Myocyte (in vitro differentiated cells): ENCODE measurements around the gene ELAVL2. TPM values are rescaled to one million over a fixed set of nuclear protein-coding genes. Genes with fewer than 3 reads are reported as not detected.

Experiments
- DNase-seq: peaks from one replicate; pipeline ENCODE4 v3.0.0-alpha.2; 2012; ENCODE audit warnings: low read depth
- polyA plus RNA-seq: library from polyadenylated mRNA; unstranded; fragments of >200 nt; gene quantifications from one replicate; pipeline ENCODE4 v1.2.1, GENCODE V29; 2012; ENCODE audit warnings: missing spikeins
- total RNA-seq: library from RNA; depleted of rRNA; stranded (reverse); fragments of >200 nt; gene quantifications from 2 replicates; pipeline ENCODE4 v1.2.3, GENCODE V29; 2014

ELAVL2 gene
- 34.1 and 41.8 TPM in 2 replicates for total RNA-seq
- polyA plus RNA-seq, result 5.2 TPM

DNA sequence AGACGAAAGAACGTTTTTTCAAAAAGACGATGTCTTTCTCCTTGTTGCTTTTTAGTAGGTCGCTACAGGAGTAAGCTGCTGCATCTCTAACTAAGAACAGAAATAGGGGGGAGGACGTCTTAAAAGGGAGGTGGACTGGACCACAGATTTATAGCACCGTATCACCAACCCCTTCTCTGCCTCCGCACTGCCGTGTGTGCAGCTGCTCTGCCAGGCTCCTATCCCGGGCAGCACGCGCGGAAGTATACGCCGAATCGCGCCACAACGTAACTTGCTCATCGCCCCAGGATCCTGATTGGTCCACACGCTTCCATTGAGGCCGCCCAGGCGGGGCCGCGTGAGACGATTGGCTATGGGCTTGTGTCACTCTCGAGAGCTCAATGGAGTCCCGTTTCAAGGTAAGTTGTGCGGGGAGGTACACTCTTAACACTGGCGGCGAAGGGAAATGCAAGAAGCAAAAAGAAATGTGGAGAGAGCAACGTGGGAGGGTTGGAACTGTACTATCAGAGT is at the start of gene ELAVL2:
TSS of gene ELAVL2 (minus strand) at position 121 of the 510 bp plus-strand sequence. CDS start 64,006 bp downstream, outside the sequence.
- peak; percentile 100 for DNase-seq

DNA sequence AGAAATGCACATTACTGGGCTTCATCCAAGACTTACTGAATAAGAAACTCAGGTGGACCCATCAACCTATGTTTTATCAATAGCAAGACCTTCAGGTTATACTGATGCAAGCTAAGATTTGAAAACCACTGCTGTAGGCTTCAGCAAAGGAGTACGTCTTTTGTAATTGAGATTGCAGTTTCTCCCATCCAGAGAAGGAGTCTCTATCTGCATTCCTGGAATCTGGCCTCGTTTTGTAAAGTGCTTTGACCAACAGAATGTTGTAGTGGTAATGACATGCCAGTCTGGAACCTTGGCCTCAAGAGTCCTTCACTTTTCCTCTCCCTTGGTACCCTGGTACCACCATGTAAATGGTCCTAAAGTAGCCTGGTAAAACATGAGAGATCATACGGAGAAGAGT is 32.2 kb upstream of the ELAVL2 start:
- DNase-seq, result no peak

DNA sequence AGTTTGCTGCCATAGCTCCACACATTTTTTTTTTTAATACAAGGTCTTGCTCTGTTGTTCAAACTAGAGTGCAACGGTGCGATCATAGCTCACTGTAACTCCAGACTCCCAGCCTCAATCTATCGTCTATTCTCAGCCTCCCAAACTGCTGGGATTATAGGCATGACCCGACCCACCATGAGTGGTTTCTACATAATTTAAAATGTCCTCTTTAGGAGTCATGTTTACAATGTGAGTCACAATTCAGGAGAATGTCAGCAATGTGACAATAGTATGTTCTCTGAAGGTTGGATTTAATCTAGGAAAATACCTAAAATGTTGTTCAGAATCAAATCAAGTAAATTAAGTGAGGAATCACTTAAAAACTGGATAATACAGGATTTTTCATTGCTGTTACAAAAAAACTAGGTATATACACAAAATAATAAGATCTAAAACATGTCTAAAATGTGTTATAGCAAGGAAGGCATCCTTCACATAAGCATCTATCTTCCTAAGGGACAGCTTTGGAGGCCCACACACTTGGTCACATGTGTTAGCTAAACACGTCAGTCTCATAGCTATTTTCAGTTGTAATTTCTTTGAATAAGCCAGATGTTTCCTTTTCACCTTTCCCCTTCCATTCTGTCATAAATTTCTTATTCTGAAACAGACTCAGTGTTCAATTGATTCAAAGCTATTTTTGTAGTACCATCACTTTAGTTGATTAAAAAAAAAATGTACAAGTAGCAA is 30.0 kb upstream of the ELAVL2 start:
- no peak for DNase-seq

DNA sequence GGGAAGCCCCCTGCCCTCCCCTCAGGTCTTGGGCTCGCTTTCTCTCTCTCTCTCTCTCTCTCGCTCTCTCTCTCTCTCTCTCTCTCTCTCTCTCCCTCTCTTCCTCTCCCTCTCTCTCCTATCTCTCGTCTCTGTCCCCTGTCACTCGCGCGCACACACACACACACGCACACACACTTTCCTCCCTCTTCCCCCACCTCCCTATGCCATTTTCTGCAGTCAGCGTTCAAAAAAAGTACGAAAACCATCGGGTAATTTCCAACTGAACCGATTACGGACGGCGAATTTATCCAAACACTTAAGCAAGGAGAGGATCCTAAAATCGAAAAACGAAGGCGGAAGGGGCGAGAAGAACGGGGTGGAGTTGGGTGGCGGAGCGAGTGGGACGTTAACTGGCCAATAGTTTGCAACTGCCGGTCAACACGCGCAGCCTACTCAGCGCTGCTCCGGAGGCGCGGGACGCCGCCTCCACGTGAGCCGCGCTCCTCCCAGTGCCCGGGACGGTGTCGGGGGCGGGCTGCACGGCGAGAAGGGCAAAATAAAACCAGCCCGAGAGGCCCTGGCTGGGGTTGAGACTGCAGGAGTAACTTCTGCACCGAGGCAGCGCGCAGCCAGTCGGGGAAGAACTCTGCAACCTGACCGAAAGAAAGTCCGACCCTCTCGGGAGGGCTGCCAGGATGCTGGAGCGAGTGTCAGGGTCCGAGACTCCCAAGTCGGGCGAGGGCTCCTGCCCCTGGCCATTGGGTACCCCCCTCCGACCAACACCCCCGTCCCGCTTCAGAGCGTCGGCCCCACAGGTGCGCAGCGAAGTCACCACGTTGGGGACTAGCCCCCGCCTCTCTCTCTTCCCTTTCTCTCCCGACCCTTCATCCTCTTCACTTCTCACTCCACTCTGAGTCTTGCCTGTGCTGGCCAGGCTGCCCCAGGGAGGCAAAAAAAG is 24.9 kb upstream of the ELAVL2 start:
- peak; percentile 47 for DNase-seq

DNA sequence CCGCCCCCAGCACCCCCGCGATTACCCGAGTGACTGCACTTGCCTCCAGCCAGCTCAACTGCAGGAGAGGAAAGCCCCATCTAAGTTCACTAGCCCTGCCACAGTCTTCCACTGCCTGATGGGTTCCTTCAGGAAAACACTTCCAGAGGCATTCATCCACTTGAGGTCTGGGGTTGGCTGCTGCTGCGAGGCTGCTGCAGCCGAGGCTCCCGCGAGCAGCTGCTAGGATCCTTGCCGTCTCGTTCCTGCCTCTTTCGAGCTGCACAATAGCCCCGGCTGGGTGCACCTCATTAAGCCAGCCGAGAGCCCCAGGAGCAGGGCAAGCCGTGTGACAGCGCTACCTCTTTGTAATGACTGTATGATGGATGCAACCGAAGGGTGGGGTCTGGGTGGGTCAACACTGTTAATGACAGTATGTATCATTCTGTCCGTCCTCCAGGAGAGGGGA is 24.2 kb upstream of the ELAVL2 start:
- DNase-seq, result peak; percentile 52

DNA sequence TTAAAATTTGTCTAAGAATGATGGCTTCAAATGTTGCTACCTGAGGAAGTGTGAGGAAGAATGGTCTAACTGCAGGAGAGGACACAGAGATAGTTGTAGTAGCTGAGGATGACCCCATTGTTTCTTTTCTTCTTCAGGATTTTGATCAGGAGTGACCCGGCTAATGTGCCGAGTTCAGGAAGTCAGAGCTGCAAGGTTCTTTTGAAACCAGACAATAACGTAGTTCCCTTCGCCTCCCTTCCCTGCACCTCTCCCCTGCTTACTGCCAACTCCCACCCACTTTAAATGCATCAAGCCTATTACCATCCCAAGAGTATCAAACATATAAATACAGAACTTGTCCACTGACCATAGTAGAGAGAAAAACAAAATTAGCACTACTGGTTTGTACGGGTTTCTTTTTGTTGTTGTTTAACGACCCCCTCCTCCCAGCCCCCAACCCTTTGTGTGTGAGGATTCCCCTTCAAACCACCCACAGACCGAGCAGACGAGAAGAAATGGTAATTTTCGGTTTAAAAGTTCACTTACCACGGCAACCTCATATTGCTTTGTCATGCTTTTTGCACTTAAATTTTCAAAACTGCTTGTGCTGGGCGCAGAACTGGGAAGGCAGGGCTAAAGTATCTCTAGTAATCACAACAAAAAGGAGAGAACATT is 23.5 kb upstream of the ELAVL2 start:
- no peak for DNase-seq

DNA sequence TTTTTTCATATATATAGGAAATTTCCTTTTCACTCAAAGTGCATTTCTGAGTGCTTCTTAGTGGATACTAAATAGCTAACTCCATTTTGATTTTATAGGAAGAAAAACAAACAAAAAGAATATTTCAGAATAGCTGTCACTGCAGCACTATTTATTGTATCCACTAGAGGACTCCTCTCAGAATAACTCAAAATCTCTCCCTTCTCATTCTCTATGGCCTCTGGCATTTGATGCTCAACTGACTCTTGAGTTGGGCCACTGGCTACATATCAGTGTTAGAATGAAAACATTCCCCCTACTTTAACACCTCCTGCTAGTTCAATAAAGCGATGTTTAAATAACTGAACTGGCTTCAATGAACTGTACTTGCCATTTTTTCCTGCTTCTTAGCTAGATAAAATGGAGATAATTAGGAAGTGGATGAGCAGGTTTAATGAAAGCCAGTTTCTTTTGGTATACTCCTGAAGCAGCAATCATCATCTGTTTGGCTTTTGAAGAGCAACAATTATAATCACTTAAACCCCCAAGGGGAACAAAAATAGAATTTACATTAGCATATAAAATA is 16.6 kb upstream of the ELAVL2 start:
- DNase-seq, result no peak

DNA sequence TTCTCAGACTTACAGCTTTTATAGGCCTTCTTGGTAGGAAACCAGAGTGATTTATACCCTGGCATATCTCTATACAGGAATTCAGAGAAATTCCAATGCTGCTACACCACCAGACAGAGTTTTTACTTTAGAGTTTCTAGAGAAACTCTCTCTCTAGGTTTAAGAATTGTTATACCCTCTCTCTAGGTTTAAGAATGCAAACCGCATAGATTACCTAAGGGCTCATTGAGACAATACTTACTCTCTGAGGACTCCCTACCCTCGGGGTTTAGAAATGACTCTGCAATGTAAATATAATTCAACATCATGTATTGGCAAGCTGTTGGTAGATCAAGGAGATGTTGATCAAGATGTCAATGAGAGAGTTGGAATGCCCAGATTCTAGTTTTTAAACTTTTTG is 15.3 kb upstream of the ELAVL2 start:
- DNase-seq, result no peak

DNA sequence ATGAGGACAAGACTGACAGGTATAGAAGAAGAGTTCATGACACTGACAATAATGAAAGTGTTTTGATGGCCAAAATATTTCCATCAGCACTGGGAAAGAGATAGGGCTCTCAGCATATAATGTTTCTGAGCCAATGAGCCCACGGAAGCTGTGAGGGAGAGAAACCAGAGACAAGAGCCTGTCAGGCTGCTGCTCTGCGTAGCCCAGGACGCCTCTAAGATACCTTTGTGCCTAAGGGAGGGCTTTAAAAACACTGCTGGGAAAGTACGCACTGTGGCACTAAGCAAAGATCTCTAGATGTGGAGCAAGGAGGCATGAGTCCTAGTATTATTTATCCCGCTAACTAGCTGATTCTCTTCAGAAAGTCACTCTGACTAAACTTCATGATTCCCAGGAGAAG is 11.0 kb upstream of the ELAVL2 start:
- no peak for DNase-seq

DNA sequence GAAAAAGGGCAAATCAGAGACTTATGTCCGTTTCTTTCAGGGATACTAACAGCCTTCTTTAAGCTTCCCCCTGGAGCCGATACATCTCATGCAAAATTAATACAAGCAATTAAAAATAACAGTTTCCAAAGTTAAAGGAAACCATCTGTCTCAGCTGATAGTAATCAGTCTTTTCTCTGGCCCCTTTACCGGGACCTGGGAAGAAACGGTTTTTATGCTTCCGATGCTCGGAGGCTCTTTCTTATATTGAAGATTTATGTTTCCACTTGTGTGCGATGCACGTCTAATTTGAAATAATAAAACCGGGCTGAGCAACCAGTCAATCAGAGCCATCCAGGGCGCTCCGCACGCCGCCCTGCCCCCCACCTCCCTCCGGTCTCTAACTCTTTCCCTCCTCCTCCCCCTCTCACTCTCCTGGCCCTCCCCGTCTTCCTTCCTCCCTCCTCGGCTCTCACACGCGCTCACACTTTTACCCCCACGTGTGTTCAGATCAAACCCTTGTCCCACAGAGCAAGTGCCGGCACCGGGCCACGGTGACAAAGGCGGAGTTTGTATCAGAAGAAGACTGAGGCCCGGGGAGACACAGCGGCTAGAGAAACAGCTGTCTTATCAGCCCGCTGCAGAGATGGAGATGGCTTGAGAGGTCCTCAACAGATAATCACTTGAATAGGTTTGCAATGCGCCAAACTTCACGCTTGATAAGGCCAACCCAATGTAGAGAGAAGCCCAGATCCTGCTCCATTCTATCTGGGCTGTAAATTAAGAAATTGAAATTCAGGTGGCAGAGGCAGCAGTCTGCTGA is 5.1 kb upstream of the ELAVL2 start:
- DNase-seq, result no peak

DNA sequence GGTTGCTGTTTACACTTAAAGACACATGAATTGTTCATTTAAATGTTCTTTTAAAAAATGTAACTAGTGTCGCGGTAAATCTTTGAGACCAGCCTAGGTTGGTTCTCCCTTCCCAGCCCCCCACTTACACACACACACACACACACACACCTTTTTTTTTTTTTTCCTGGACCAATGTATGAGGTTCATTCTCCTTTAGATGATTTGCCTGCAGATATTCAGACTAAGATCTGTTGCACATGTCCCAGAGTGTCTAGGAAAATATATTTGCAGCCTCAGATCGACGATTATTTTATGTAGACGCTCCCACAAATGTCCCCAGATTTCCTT is 4.4 kb upstream of the ELAVL2 start:
- DNase-seq, result no peak

DNA sequence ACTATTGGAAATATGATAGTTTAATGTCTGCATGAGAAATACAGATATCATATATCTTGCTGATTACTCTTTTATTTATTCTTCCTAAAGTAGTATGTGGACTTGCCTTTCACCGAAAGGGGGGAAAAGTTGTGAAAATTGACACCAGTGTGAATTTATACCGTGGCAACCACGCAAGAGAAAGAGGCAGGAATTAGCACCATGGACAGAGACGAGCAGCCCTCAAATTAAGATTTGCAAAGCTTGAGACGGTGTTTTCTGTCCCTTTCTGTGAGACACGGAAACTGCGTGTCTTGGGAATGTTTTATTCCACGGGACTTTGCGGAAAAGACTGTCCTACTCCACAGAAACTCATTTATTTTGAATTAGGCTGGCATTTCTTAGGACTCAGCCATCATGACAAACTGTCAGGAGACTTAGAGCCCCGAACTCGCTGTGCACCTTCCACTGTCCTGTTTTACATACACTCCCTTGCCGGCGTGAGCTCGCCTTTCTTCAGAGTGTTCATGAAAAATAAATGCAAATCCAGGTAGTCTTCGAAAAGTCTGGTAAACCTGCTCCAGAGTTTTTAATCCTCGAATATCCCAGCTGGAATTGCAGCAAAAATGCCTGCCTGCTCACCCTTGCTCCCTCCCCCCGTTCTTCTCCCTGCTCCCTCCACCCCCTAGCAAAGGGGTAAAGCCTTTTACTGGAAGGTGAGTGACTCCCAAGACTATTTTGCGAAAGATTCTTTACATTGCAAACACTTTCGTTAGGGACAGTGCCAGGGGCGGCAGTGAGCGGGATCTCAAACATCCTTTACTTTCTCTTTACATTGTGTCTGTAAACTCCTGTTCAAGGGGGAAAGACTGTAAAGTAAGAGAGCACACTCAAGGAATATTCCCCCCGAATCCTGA is 3.8 kb upstream of the ELAVL2 start:
- peak; percentile 67 for DNase-seq

DNA sequence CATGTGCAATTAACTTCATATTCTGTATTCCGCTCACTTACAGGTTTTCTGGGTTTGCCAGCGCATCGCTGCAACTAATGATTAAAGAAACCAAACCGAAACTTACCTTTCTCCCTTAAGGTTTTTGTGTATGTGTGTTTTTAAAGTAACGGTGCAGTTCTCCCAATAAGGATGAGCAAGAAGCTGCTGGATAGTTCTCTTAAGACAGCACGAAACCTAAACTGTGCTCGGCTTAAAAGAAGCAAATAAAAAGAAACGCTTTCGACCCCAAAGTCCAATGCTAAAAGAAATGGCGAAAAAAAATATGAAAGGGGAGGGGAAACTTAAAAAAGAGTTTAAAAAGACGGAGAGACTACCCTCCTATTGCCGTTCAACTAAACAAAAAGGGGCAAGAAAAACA is 340 bp downstream of the ELAVL2 start:
- no peak for DNase-seq

DNA sequence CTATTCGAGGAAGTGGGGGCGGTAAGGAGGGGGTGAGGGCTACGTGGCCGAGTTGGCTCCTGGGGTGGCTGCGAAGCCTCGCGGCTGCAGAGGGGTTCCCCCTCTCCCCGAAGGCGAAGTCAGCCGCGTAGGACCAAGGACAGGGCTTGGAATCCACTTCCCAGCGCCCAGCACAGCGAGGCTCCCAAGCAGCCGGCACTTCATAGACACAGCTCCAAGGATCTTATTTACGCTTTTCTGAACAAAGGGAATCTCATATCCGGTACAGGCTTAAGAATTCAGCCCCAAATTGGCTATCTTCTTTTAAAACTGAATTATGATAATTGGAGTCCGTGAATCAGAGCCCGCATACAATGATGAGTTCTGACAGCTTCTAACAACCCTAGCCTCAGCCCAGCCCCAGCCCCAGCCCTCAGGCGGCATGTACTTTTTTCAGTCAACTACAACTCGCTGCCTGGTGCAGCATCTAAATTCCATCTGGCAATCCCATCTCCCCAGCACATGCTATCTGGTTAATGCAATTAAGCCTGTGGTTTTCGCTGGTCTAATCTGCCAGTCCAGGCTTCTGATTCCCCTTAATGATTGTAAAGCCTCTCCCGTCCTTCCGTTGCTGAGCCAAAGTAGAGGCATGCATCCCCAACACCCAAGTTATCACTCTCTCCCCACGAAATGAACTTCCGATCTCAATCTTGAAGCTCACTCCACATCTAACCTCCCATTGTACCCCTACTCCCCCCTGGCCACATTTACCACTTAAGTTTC is 1.0 kb downstream of the ELAVL2 start:
- peak; percentile 74 for DNase-seq

DNA sequence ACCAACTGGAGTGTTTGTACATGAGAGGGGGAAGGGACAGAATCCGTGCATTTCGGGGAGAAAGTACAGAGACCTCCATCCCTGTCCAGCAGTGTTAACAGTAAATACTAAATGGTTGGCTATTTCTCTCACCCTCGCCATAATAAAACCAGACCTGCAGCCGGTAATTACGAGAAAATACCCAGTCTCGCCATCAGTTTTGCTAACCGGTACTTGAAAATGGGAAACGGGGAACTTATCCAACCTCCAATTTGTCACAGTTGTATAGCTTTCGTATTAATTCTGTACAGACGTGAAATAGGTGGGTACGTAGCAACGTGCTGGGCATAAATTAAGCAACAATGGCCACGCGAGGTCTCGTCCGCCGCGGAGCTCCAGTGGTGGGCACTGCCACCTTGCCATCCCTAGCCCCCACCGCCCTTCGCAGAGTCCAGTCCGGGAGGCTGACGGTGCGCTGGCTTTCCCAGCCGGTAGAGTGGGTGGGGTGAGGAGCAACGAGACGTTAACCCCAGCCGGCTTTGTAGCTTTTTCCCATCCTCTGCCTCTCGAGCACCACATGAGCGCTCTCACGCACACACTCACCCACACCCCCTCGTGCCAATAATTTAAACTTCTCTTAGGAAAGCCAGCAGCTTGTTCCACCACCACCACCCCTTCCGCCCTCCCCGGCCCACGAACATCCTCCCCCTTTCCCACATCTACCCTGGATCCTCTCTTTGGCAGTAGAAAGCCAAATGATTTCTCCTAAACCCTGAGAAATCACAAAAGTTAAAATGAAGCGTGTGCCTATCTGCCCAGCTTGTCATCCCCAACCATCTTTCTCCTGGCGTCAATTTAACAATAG is 1.8 kb downstream of the ELAVL2 start:
- peak; percentile 11 for DNase-seq

DNA sequence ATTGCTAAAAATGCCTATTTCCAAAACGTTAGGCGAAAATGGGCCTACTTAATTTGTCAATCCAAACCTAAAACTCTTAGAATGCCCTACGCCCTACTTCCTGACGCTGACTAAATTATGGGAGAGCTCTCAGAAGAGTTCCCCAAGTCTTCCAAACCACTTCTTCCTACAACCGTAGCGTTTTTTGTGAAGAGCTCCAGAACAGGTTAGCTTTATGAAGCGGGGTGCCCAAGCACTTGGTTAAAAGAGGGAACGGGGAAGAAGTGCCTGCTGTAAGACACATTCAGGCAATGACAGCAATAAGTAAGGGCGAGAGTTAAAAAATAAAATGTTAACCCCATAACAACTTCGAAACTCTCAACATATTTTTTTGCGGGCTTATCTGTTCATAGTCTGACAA is 2.8 kb downstream of the ELAVL2 start:
- no peak for DNase-seq

DNA sequence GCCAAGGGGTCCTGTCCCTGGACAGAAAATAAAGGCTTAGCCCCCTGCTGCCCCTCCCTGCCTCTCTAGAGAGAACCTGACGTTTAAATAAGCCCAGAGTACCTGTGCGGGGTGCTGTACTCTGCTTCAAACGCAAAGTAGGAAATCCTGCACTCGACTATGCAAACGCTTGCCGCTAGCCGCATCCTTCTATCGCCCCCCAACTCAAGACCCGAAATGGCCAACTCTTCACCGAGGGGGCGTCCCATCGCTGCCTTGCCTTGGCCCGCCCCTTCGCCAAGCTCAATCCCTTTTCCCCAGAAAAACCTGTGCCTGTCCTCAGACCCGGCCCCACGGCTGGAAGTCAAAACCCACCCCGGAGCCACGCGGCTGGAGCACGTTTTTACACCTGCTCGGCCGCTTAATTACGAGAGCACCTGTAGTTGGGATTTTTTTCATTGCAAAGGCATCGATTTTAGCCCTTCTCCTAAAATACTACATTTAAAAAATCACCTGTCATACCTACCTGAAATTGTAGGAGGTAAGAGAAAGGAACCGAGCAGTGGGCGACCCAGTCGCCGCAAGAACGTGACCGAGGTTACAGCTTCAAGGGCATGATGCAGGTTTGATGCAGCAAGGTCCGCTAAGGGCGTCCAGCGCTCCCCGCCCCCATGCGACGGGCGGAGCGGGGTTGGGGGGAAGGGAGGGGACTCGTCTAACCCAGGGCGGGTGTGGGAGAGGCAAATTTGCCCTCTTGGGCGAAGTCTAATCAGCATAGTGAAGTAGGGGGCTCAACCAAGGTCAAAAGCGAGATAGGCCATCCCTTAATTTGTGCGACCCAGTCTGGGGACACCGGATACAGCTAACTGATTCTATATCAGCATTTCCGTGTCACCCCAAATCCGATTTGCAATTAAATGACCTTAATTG is 3.5 kb downstream of the ELAVL2 start:
- no peak for DNase-seq
